ENCODE results near the gene LEFTY1. TPM values are rescaled to one million over a fixed set of nuclear protein-coding genes. Genes with fewer than 3 reads are reported as not detected.
"Not testable (repeated sequence)": the region's sequence is repeated elsewhere in the genome, so short reads cannot be mapped to it uniquely, and the experiment has no call there.

The LEFTY1 gene
- not detected for total RNA-seq
- long read RNA-seq, result 0 reads

- DNase-seq (ENCODE audit: low spot score), result no peak
Measured at GRCh38 chr1:225888898-225889601, at the start of gene LEFTY1. LEFTY1 (minus strand) TSS chr1:225889146; CDS start chr1:225889066, 80 bp downstream.

- no peak for DNase-seq (ENCODE audit: low spot score)
Measured at GRCh38 chr1:225937048-225937968, 48.4 kb upstream of the LEFTY1 start.

- DNase-seq (ENCODE audit: low spot score), result no peak
Measured at GRCh38 chr1:225936523-225936922, 47.6 kb upstream of the LEFTY1 start.

- not testable (repeated sequence) for DNase-seq (ENCODE audit: low spot score)
Measured at GRCh38 chr1:225936086-225936485, 47.1 kb upstream of the LEFTY1 start.

- no peak for DNase-seq (ENCODE audit: low spot score)
Measured at GRCh38 chr1:225934711-225935110, 45.8 kb upstream of the LEFTY1 start.

GRCh38 chr1:225933072-225933471 is 44.1 kb upstream of the LEFTY1 start:
- DNase-seq (ENCODE audit: low spot score), result no peak

GRCh38 chr1:225931270-225932136 is 42.6 kb upstream of the LEFTY1 start:
- DNase-seq (ENCODE audit: low spot score), result no peak

GRCh38 chr1:225930566-225930965 is 41.6 kb upstream of the LEFTY1 start:
- no peak for DNase-seq (ENCODE audit: low spot score)

GRCh38 chr1:225929462-225929861 is 40.5 kb upstream of the LEFTY1 start:
- not testable (repeated sequence) for DNase-seq (ENCODE audit: low spot score)

- DNase-seq (ENCODE audit: low spot score), result no peak
Measured at GRCh38 chr1:225928186-225929175, 39.5 kb upstream of the LEFTY1 start.

GRCh38 chr1:225926551-225927113 is 37.7 kb upstream of the LEFTY1 start:
- no peak for DNase-seq (ENCODE audit: low spot score)

- peak; percentile 99 for DNase-seq (ENCODE audit: low spot score)
Measured at GRCh38 chr1:225923692-225924555, 35.0 kb upstream of the LEFTY1 start, which contains the start of gene PYCR2. PYCR2 (minus strand) TSS chr1:225924250; CDS start chr1:225924110, 140 bp downstream.

GRCh38 chr1:225923381-225923691 is 34.4 kb upstream of the LEFTY1 start:
- no peak for DNase-seq (ENCODE audit: low spot score)

GRCh38 chr1:225921734-225922709 is 33.1 kb upstream of the LEFTY1 start:
- no peak for DNase-seq (ENCODE audit: low spot score)

GRCh38 chr1:225919906-225920305 is 31.0 kb upstream of the LEFTY1 start:
- DNase-seq (ENCODE audit: low spot score), result no peak

- no peak for DNase-seq (ENCODE audit: low spot score)
Measured at GRCh38 chr1:225918280-225918679, 29.3 kb upstream of the LEFTY1 start.

GRCh38 chr1:225917536-225917935 is 28.6 kb upstream of the LEFTY1 start:
- no peak for DNase-seq (ENCODE audit: low spot score)

- DNase-seq (ENCODE audit: low spot score), result no peak
Measured at GRCh38 chr1:225917101-225917500, 28.2 kb upstream of the LEFTY1 start.
